Stimulated activated CD8-positive, alpha-beta memory T cell treated with anti-CD3 and anti-CD28 coated beads, Interleukin-4, amount 100 ng/mL, for 1 hour (primary cell): ENCODE measurements around the gene LILRB5.
"Not testable (repeated sequence)": the region's sequence is repeated elsewhere in the genome, so short reads cannot be mapped to it uniquely, and the experiment has no call there.

Experiments used
- DNase-seq, 2 donors: peaks; one replicate each; pipeline ENCODE4 v3.0.0-alpha.2; 2020; ENCODE audit warnings: low read depth in 2 of 2, low spot score in 1 of 2

LILRB5 gene

GRCh38 chr19:54257116-54257480, at the start of gene LILRB5:
Gene LILRB5, minus strand, starts transcription at chr19:54257273. Its CDS starts 80 bp downstream, at chr19:54257193.
- no peak for DNase-seq

GRCh38 chr19:54305141-54305540, 48.1 kb upstream of the LILRB5 start:
- DNase-seq, result no peak

- no peak for DNase-seq
Measured at GRCh38 chr19:54302257-54302656, 45.2 kb upstream of the LILRB5 start.

GRCh38 chr19:54299515-54299914, 42.4 kb upstream of the LILRB5 start:
- DNase-seq, result no peak

- DNase-seq, result no peak
Measured at GRCh38 chr19:54299126-54299498, 42.0 kb upstream of the LILRB5 start.

GRCh38 chr19:54298357-54299125, 41.5 kb upstream of the LILRB5 start:
- no peak for DNase-seq

- DNase-seq, result no peak
Measured at GRCh38 chr19:54297759-54298305, 40.8 kb upstream of the LILRB5 start.

- DNase-seq, result no peak
Measured at GRCh38 chr19:54294539-54294938, 37.5 kb upstream of the LILRB5 start.

- not testable (repeated sequence) for DNase-seq
Measured at GRCh38 chr19:54289160-54289559, 32.1 kb upstream of the LILRB5 start.

GRCh38 chr19:54287456-54287855, 30.4 kb upstream of the LILRB5 start:
- DNase-seq, result no peak

- not testable (repeated sequence) for DNase-seq
Measured at GRCh38 chr19:54286283-54286682, 29.2 kb upstream of the LILRB5 start.

- not testable (repeated sequence) for DNase-seq
Measured at GRCh38 chr19:54285427-54286056, 28.5 kb upstream of the LILRB5 start.

- no peak for DNase-seq
Measured at GRCh38 chr19:54282686-54283470, 25.8 kb upstream of the LILRB5 start.

- not testable (repeated sequence) for DNase-seq
Measured at GRCh38 chr19:54281729-54282075, 24.6 kb upstream of the LILRB5 start.

- DNase-seq, result no peak
Measured at GRCh38 chr19:54281007-54281728, 24.1 kb upstream of the LILRB5 start, which contains the start of gene LILRB2. Gene LILRB2, minus strand, starts transcription at chr19:54281110. Its CDS starts 614 bp downstream, at chr19:54280496.

GRCh38 chr19:54280441-54280840, 23.4 kb upstream of the LILRB5 start:
- not testable (repeated sequence) for DNase-seq

- DNase-seq, result not testable (repeated sequence)
Measured at GRCh38 chr19:54280025-54280424, 23.0 kb upstream of the LILRB5 start.

- no peak for DNase-seq
Measured at GRCh38 chr19:54279406-54279962, 22.4 kb upstream of the LILRB5 start.

- not testable (repeated sequence) for DNase-seq
Measured at GRCh38 chr19:54278571-54279195, 21.6 kb upstream of the LILRB5 start.

- not testable (repeated sequence) for DNase-seq
Measured at GRCh38 chr19:54278056-54278455, 21.0 kb upstream of the LILRB5 start.
